Measurements from ENCODE around the gene DIPK1C.

The DIPK1C gene

GRCh38 chr18:74480149-74480651, 23.1 kb upstream of the DIPK1C start:
- no peak for DNase-seq

- DNase-seq = no peak
These were observed 22.5 kb upstream of the DIPK1C start for GRCh38 chr18:74479486-74480148.

GRCh38 chr18:74478880-74479279, 21.8 kb upstream of the DIPK1C start:
- DNase-seq = no peak

DNA sequence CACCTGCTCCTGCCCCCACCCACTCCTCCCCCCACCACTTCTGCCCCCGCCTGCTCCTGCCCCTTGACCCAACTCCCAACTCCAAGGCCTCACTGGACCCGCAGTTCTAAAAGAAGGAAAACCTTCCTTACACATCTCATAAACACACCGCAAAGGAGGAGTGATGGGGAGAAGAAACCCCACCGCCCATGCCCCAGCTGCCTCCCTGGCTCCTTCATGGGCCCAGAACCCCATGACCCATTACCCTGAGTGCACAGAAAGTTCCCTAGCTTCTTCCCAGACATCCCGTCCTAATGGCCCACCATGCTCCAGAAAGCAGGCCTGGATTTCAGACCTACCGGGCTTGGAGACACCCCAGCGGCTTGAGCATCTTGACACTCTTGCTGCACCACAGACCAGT, 21.2 kb upstream of the DIPK1C start:
- DNase-seq = no peak

- peak; percentile 9 for DNase-seq
These were observed 20.7 kb upstream of the DIPK1C start for GRCh38 chr18:74477771-74478170.

DNA sequence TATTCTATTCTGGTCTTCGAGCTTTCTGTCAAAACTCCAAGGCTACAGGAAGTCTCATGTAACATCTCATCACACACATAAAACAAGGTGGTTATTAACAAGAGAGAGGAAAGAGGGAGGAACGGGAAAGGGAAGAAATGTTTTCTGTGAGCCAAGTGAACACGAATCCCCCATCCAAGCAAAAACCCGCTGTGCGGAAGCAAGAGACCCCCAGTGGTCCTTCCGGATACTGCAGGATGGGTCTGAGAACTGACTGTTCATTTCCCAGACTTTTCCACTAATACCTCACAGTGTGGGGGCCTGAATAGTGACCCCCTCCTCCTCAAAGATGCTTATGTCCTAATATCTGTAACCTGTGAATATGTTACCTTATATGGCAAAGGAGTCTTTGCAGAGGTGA, 19.0 kb upstream of the DIPK1C start:
- DNase-seq = peak; percentile 9

- no peak for DNase-seq
These were observed 17.0 kb upstream of the DIPK1C start for GRCh38 chr18:74473976-74474640.

GRCh38 chr18:74472312-74472711, 15.2 kb upstream of the DIPK1C start:
- DNase-seq = no peak

GRCh38 chr18:74468547-74469061, 11.5 kb upstream of the DIPK1C start:
- DNase-seq = no peak

DNA sequence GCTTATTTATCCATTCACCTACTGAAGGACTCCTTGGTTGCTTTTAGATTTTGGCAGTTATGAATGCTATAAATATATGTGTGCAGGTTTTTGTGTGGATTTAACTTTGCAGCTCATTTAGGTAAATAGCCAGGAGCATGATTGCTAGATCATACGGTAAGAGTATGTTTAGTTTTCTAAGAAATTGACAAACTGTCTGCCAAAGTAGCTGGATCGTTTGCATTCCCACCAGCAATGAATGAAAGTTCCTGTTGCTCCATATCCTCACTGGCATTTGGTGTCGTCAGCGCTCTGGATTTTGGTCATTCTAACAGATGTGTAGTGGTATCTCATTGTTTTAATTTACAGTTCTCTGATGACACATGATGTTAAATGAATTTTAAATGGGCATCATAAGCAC, 8.7 kb upstream of the DIPK1C start:
- DNase-seq = no peak

GRCh38 chr18:74463983-74464382, 6.9 kb upstream of the DIPK1C start:
- no peak for DNase-seq

- no peak for DNase-seq
These were observed 6.1 kb upstream of the DIPK1C start for GRCh38 chr18:74463254-74463653.

- no peak for DNase-seq
These were observed 3.7 kb upstream of the DIPK1C start for GRCh38 chr18:74460825-74461224.

GRCh38 chr18:74459889-74460288, 2.8 kb upstream of the DIPK1C start:
- DNase-seq = no peak

DNA sequence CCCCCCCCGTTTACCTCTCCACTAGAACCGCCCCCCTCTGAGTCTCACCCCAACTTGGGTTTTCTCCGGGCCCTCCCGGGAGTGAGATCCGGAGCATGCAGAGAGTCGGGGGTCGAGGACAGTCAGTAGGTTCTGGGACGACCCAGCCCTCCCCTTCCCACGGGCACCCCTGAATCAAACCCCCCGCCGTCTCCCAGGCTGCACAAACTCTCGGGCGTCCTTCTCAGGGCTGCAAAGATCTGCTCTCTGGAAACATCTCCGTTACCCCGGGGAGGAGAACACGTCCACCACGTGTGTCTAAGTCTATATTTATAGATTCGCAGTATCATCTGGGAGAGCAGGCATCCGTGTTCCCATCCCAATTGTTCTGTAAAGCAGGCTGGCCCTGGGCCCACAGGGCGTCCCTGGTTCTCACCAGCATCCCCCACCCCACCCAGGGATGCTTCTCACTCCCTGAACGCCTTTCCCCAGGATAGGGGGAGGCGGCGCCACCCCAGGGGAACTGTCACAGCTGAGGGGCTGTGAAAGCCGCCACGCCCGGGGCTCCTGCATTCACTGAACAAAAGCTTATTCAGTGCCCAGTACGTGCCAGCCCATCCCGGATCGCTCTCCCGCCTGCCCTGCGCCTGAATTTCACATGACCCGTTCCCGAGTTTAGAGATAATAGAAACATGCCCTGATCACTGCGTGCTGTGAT, 765 bp upstream of the DIPK1C start:
- no peak for DNase-seq

GRCh38 chr18:74456349-74457042, 612 bp downstream of the DIPK1C start:
- no peak for DNase-seq

DNA sequence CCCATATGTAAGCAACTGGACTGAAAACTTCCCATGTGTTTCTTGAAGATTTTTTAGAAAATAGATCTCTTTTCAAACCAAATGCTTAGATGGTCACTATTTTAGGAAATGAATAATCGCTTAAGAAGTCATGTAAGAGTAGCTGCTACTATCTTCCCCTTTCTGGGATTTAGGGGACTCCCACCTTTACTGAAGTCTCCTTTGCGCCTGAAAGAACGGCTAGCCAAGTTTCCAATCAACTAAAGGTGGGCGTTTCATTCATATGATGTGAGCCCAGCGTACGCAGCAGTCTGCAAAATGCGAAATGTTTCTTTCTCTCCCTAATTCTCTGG, 1.1 kb downstream of the DIPK1C start:
- no peak for DNase-seq

GRCh38 chr18:74455386-74455785, 1.7 kb downstream of the DIPK1C start:
- no peak for DNase-seq

DNA sequence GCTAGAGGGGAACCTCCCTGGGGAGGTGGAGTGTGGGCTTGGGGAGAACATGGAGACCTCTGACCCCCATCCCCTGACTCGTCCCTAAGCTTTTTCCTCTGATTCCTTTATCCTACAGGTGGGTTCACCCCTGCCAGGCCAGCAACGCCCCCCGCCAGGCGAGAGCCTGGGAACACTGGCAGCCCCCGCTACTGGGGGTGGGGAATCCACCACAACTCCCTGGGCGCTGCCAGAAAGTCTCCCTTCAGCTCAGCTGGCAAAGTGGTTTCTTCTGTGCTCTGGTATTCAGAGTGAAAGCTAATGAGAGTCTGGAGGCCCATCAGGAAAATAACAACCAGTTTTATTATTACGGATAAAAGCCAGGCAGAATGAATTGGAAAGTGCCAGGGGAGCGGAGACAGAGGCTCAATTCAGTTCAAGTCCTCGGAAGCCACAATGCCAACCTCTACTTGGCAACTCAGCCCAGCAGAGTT, 2.8 kb downstream of the DIPK1C start:
- DNase-seq = no peak

- no peak for DNase-seq
These were observed 3.4 kb downstream of the DIPK1C start for GRCh38 chr18:74453642-74454198.

DNA sequence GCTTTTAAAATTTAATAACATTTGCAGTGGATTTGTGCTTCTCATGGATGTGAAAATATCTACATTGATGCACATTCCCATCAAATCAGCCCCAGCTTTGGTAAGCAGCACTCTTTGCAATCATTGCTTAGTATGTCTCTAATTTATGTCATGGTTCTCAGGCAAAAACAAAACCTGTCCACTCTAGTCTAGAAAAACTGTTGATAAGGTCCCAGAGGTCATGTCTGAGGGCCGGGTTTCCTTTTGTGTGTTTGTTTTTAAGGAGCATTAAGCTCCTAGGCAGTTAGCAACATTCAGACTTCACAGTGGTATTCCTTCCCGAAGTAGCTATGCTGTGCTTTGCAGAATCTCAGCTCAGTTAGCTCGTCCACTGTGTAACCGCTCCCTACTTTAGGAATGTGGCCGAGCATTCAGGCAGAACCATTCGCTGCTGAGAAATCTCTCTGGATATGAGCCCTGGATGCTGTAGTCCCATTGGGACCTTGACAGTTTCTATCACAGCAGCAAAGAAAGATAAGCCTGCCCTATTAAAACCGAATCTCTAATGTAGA, 4.0 kb downstream of the DIPK1C start:
- no peak for DNase-seq

GRCh38 chr18:74451148-74451547, 6.0 kb downstream of the DIPK1C start:
- no peak for DNase-seq

DNA sequence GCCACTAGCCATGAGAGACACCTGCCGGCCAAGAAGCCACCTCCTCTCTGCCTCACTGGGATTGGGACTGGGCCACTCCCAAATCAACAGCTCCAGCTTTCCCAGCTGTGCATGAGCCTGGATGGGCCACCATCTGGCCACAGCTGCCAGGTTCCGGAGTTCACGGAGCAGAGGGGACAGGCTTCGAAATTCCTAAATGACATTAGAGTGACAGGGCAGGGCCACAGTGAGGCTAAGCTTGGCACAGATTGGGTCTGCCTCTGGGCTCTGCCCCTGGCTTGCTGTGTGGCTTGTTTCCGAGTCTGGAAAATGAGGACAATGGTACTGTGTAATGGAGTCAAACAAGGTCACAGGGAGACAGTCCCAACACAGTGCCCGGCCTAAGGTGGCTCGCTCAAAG, 6.5 kb downstream of the DIPK1C start:
- DNase-seq = no peak
